Measurements from ENCODE around the gene DENND11. TPM values are rescaled to one million over a fixed set of nuclear protein-coding genes. Genes with fewer than 3 reads are reported as not detected.

DENND11 gene
- total RNA-seq, 1 donor from 2014 or later = 21.1 TPM

DNA sequence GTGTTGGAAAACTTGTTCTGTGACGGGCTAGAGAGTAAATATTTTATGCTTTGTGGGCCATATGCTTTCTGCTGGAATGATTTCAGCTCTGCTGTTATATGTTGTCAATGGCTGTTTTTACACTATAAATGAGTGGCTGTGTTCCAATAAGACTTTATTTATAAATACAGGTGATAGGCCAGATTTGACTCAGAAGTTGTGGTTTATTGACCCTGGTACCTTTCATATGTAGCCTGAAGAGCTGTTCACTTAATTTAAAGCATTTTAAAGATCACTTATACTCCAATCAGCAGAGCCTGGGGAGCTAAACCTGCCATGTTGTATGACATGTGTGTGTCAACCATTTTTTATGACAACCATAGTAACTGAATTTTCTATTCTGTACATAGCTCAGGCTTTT lies 27.1 kb upstream of the DENND11 start:
- Histone ChIP-seq H3K4me1 (no peaks in the 10 kb centered on the region), H3K27me3 (no peaks in the 10 kb centered on the region), H3K9me3 (no peaks in the 10 kb centered on the region), H3K4me3 (no peak overlapping the region), H3K36me3 (no peaks in the 10 kb centered on the region), H3K27ac (no peak overlapping the region)
- intact Hi-C loops (cut with DNase I) = no loop called here
- no peak for DNase-seq (ENCODE audit: extremely low spot score in 2 of 2)
- TF ChIP-seq POLR2AphosphoS5 (IDR thresholded peaks at IDR 0.05; ENCODE audit: insufficient read depth in 1 of 2, low read depth in 1 of 2) (no peak), POLR2A (IDR thresholded peaks at IDR 0.05) (no peak)
- TF ChIP-seq, protein P1, sequence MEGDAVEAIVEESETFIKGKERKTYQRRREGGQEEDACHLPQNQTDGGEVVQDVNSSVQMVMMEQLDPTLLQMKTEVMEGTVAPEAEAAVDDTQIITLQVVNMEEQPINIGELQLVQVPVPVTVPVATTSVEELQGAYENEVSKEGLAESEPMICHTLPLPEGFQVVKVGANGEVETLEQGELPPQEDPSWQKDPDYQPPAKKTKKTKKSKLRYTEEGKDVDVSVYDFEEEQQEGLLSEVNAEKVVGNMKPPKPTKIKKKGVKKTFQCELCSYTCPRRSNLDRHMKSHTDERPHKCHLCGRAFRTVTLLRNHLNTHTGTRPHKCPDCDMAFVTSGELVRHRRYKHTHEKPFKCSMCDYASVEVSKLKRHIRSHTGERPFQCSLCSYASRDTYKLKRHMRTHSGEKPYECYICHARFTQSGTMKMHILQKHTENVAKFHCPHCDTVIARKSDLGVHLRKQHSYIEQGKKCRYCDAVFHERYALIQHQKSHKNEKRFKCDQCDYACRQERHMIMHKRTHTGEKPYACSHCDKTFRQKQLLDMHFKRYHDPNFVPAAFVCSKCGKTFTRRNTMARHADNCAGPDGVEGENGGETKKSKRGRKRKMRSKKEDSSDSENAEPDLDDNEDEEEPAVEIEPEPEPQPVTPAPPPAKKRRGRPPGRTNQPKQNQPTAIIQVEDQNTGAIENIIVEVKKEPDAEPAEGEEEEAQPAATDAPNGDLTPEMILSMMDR (IDR thresholded peaks at IDR 0.05) = no peak

DNA sequence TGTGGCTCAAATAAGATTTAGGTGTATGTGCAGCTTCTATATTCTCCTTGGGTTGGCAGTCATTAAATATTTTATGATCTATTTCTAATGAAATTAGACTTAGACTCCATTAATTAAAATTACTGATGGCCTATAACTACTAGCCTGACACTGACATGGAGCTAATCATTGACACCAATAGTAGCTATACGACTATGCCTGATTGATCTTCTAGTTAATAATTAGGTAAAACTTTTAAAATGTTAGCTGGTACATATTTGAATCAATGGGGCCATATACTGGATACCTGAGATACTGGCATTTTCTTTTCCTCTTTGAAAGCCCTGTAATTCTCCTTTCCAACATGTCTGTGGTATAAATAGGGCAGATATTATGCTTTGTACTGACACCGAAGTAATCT lies 20.6 kb upstream of the DENND11 start:
- no peaks in the 10 kb centered on the region for H3K4me1 ChIP-seq
- no peak overlapping the region for H3K4me3 ChIP-seq
- no peaks in the 10 kb centered on the region for H3K36me3 ChIP-seq
- DNase-seq (ENCODE audit: extremely low spot score in 2 of 2) = no peak
- TF ChIP-seq, protein P1 (IDR thresholded peaks at IDR 0.05) = no peak
- no peak for TF ChIP-seq POLR2A (IDR thresholded peaks at IDR 0.05)
- H3K27me3 ChIP-seq = no peaks in the 10 kb centered on the region
- H3K27ac ChIP-seq = no peak overlapping the region
- H3K9me3 ChIP-seq = no peaks in the 10 kb centered on the region
- intact Hi-C loops (cut with DNase I) = no loop called here

DNA sequence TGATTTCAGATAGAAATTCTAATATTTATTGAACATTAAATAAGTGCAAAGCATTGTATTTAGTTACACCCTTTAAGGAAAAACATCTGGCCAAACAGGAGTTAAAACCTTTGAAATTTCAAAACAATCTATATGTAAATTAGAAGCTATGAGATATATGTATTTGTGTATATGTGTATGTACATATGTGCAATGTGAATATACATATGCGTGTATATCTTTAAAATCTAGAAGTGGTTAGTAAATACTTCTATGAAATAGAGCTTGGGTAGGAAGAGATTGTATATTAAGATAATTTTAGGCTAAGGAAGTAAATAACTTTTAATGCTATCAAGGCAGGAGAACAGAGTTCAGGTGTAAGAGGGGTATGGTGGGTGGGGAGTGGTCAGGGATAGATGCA lies 15.5 kb upstream of the DENND11 start:
- intact Hi-C loops (cut with DNase I) = no loop called here
- no peak overlapping the region for H3K4me3 ChIP-seq
- no peaks in the 10 kb centered on the region for H3K4me1 ChIP-seq
- TF ChIP-seq, protein P1 (IDR thresholded peaks at IDR 0.05) = no peak
- TF ChIP-seq POLR2A (IDR thresholded peaks at IDR 0.05) (no peak), POLR2AphosphoS5 (IDR thresholded peaks at IDR 0.05; ENCODE audit: insufficient read depth in 1 of 2, low read depth in 1 of 2) (no peak)
- no peaks in the 10 kb centered on the region for H3K27me3 ChIP-seq
- H3K36me3 ChIP-seq = no peaks in the 10 kb centered on the region
- H3K27ac ChIP-seq = no peak overlapping the region
- H3K9me3 ChIP-seq = no peaks in the 10 kb centered on the region
- no peak for DNase-seq (ENCODE audit: extremely low spot score in 2 of 2)

DNA sequence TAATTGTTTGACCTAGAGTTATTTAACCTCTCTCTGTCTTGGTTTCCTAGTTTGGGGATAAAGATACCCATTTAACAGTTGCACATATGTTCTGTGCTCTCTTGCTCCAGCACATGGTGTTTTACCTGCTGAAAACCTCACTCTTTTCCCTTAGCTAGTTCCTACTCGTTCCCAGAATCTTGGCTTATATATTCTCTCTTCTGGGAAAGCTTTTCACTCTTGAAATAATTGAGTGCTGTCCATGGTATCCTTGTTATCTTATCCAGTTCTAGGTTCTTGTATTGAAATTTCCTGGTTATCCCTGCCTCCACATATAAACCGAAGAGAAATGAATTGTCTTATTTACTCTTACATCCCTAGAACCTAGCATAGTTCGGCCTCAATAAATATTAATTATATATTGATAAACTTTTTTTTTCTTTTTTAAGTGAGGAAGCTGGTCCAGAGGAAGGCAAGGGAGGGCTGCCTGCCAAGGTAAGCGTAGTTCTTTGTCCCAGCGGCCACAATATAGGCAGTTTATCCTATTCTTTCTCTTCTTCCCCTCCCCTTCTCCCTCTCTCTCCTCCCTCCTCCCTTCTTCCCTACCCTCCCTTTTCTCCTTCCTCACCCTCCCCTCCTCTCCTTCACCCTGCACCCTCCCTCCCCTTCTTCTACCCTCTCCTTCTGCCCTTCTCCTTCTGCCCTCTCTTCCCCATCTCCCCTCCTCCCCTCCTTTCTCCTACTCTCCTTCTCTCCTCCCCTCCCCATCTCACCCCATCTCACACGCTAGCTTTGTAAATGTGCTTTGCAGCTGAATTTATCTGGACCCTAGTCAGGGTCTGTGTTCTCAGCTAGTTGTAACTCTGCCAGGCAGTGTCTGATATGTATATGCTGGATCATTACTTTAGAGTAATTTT lies 14.1 kb upstream of the DENND11 start:
- no peak for DNase-seq (ENCODE audit: extremely low spot score in 2 of 2)
- Histone ChIP-seq H3K27ac (no peak overlapping the region), H3K36me3 (no peaks in the 10 kb centered on the region), H3K4me3 (no peak overlapping the region), H3K27me3 (no peaks in the 10 kb centered on the region), H3K9me3 (no peaks in the 10 kb centered on the region), H3K4me1 (no peaks in the 10 kb centered on the region)
- intact Hi-C loops (cut with DNase I) = no loop called here
- TF ChIP-seq POLR2A (IDR thresholded peaks at IDR 0.05) (no peak), POLR2AphosphoS5 (IDR thresholded peaks at IDR 0.05; ENCODE audit: insufficient read depth in 1 of 2, low read depth in 1 of 2) (no peak)
- TF ChIP-seq, protein P1 (IDR thresholded peaks at IDR 0.05) = no peak

DNA sequence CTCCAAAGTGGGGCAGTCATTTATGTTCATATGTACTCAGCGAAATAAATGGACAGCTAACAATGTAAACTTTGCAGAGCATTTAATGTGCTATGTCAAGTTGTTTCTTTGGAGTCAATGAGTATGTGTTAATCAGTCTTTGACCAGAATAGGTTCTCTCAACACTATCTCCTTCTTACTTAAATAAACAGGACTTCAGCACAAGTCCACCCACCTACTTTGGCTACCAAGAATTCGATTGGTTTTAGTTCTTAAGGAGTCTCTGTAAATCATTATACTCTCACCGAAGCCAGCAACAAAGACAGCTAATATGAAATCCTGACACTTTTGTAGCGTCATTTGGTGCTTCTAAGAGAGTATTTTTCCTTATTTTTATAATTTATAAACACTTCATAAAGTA lies 13.1 kb upstream of the DENND11 start:
- no peak for DNase-seq (ENCODE audit: extremely low spot score in 2 of 2)
- H3K4me3 ChIP-seq = no peak overlapping the region
- H3K9me3 ChIP-seq = no peaks in the 10 kb centered on the region
- H3K36me3 ChIP-seq = no peaks in the 10 kb centered on the region
- no peak overlapping the region for H3K27ac ChIP-seq
- TF ChIP-seq POLR2A (IDR thresholded peaks at IDR 0.05) (no peak), POLR2AphosphoS5 (IDR thresholded peaks at IDR 0.05; ENCODE audit: insufficient read depth in 1 of 2, low read depth in 1 of 2) (no peak)
- TF ChIP-seq, protein P1 (IDR thresholded peaks at IDR 0.05) = no peak
- intact Hi-C loops (cut with DNase I) = no loop called here
- H3K27me3 ChIP-seq = no peaks in the 10 kb centered on the region
- H3K4me1 ChIP-seq = no peaks in the 10 kb centered on the region
